UCSD-AML1 (cell line): ENCODE measurements around the gene BEAN1.

Experiments used
- DNase-seq: peaks from one replicate; lab custom pipeline; 2025; ENCODE audit not compliant: unreplicated experiment; lab: John Stamatoyannopoulos, UW

The BEAN1 gene

GRCh38 chr16:66468321-66468965, 41.3 kb downstream of the BEAN1 start:
- DNase-seq, result no peak

GRCh38 chr16:66469291-66469946, 42.3 kb downstream of the BEAN1 start:
- DNase-seq, result no peak

GRCh38 chr16:66469947-66470546, 43.0 kb downstream of the BEAN1 start:
- no peak for DNase-seq

GRCh38 chr16:66470556-66470955, 43.5 kb downstream of the BEAN1 start:
- no peak for DNase-seq

GRCh38 chr16:66471264-66471663, 44.2 kb downstream of the BEAN1 start:
- DNase-seq, result no peak

- no peak for DNase-seq
Measured at GRCh38 chr16:66471716-66472393, 44.8 kb downstream of the BEAN1 start.

- no peak for DNase-seq
Measured at GRCh38 chr16:66473051-66473571, 46.0 kb downstream of the BEAN1 start.

- DNase-seq, result no peak
Measured at GRCh38 chr16:66473654-66474519, 46.8 kb downstream of the BEAN1 start.

- no peak for DNase-seq
Measured at GRCh38 chr16:66474750-66475199, 47.7 kb downstream of the BEAN1 start.

GRCh38 chr16:66475232-66475631, 48.1 kb downstream of the BEAN1 start:
- no peak for DNase-seq

GRCh38 chr16:66476328-66477027, 49.4 kb downstream of the BEAN1 start:
- DNase-seq, result peak; percentile 24

GRCh38 chr16:66477028-66477515, 50.0 kb downstream of the BEAN1 start:
- DNase-seq, result no peak

- peak; percentile 73 for DNase-seq
Measured at GRCh38 chr16:66478733-66479511, 51.8 kb downstream of the BEAN1 start.

- no peak for DNase-seq
Measured at GRCh38 chr16:66479661-66480264, 52.7 kb downstream of the BEAN1 start.

- DNase-seq, result no peak
Measured at GRCh38 chr16:66480265-66481080, 53.4 kb downstream of the BEAN1 start.

GRCh38 chr16:66481081-66481942, 54.2 kb downstream of the BEAN1 start:
- DNase-seq, result no peak

- no peak for DNase-seq
Measured at GRCh38 chr16:66481943-66482390, 54.9 kb downstream of the BEAN1 start.
